Lower leg skin (tissue), 4 donors: ENCODE data around the gene FAM53B. TPM values are rescaled to one million over a fixed set of nuclear protein-coding genes. Genes with fewer than 3 reads are reported as not detected.

Source experiments
- DNase-seq, 2 donors: peaks; one replicate each; pipeline ENCODE4 v3.0.0-alpha.2; 2019; ENCODE audit warnings: low spot score in 2 of 2
- H3K4me3 ChIP-seq: fragments of 200-600 bp; sonication (generic); 2 replicates; pipeline ENCODE4 v1.5.1; 2017; ENCODE audit warnings: mild to moderate bottlenecking, low read depth; ENCODE audit not compliant: poor library complexity, severe bottlenecking
- CTCF ChIP-seq, 3 donors: fragments of 450-650 bp; IDR thresholded peaks; one replicate each; pipeline ENCODE4 v1.5.1; 2016; ENCODE audit warnings: antibody characterized with exemption in 3 of 3, mild to moderate bottlenecking in 3 of 3, moderate library complexity in 2 of 3
- POLR2A ChIP-seq, 2 donors: fragments of 450-650 bp; IDR thresholded peaks; one replicate each; pipeline ENCODE4 v1.6.1; 2016 to 2017; ENCODE audit warnings: antibody characterized with exemption in 2 of 2, mild to moderate bottlenecking in 1 of 2, moderate library complexity in 1 of 2
- WGBS, 2 donors: methylation state at CpG; one replicate each; pipeline ENCODE4 v1.1.5; 2018; 5-methylcytosine and 5-hydroxymethylcytosine counted together
- intact Hi-C: fragments of 100-400 bp; cut with DNase I; formaldehyde crosslinking; loops from one replicate; pipeline ENCODE4 v1.15.0; 2023; ENCODE audit warnings: low total_unique reads
- total RNA-seq, 4 donors: library from RNA; depleted of rRNA; stranded (reverse); fragments of >200 nt; gene quantifications; one replicate each; pipeline ENCODE4 v1.1.0, GENCODE V29; 2016

The FAM53B gene
- total RNA-seq, 4 donors from 2014 or later = 41.5 to 69.1 (median 58.2) TPM

DNA sequence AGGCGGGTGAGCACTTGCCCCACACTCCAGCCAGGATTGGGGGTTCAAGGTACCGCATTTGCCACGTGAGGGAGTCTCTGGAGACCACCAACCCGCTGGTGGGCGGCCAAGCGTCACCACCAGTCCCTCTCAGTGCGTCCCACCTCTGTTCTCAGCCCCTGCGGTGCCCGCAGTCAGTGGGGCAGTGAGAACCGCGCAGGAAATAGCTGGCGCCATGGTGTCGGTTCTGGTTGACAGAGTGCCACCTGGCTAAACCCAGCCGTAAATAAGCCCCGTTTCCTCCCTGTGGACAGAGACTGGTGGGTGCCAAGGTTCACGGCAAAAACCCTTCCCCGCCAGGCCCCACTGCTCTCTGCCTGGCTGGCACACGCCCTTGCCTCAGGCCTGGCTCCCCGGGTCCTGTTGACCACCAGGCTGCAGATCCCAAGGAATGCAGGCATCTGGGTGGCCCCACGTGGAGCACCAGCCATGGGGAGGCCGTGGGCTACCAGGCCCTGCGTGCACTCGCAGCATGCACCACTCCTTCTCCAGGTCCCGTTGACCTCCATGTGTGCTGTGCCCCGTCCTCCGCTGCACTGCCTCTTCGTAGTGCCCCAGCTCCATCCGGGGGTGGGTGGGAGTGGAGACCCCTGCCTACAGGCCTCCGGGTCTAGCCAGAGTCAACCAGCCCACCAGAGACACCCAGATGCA is 142.6 kb downstream of the FAM53B start:
- no peak for TF ChIP-seq POLR2A (IDR thresholded peaks at IDR 0.05)
- TF ChIP-seq CTCF (IDR thresholded peaks at IDR 0.05) = no peak
- WGBS, 2 donors = 88 to 97% methylated on average over 25 to 27 of the region's 29 CpGs
- no peak for DNase-seq
- intact Hi-C loops = no loop called here
- H3K4me3 ChIP-seq = no peak overlapping the region

- WGBS, 2 donors = 87 to 95% methylated on average over 12 of the region's 12 CpGs
- intact Hi-C loops = no loop called here
- no peak overlapping the region for H3K4me3 ChIP-seq
- TF ChIP-seq POLR2A (IDR thresholded peaks at IDR 0.05) (no peak), CTCF (IDR thresholded peaks at IDR 0.05) (no peak)
- DNase-seq = no peak
Observed at GRCh38 chr10:124601016-124601415, 143.2 kb downstream of the FAM53B start.

DNA sequence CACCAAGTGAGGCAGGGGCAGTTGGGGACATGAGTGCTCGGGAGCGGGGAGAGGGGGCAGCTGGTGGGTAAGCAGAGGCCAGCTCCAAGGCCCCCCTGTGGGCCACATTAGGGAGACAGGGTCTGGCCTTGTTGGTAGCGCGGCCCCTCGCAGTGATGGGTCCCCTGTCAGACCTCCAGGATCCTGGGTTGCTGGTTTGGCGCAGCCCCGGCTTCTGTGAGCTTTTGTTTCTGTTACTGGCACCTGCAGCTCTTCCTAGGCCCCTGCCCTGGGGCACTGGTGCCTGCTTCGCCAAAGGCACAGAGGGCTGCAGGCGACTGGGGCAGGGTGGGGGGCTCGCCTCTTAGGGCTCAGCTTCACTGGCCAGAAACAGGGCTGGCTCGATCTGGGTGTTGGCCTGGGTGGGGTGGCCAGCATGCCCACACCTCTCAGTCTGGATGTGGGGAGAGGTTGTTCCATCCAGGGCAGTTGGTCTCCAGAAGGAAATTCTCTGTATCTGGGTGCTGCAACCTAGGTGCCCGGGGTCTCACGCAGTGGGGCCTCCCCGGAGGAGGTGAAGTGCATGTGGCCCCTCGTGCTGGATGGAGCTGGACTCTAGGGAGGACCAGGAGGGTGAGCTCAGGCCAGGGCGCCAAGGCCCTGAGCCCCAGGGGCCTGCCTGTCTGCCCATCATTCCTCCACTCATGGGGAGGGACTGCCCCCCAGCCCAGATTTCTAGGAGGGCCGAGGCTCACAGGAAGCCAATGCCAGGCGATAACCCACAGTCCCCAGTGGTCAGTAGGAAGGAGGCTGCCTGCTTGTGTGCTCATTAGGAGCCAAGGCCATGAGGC is 143.9 kb downstream of the FAM53B start:
- TF ChIP-seq CTCF (IDR thresholded peaks at IDR 0.05) = no peak
- TF ChIP-seq POLR2A (IDR thresholded peaks at IDR 0.05) = no peak

GRCh38 chr10:124599588-124600050 is 144.6 kb downstream of the FAM53B start:
- intact Hi-C loops = no loop called here
- H3K4me3 ChIP-seq = no peak overlapping the region
- 71 to 90% methylated on average over 7 of the region's 7 CpGs for WGBS, 2 donors
- TF ChIP-seq POLR2A (IDR thresholded peaks at IDR 0.05) (no peak), CTCF (IDR thresholded peaks at IDR 0.05) (no peak)
- DNase-seq = no peak

More for the DNA sequence above, 143.9 kb downstream of the FAM53B start:
- no peak overlapping the region for H3K4me3 ChIP-seq
- intact Hi-C loops = no loop called here
- 84 to 89% methylated on average over 12 to 18 of the region's 18 CpGs for WGBS, 2 donors
- no peak for DNase-seq

DNA sequence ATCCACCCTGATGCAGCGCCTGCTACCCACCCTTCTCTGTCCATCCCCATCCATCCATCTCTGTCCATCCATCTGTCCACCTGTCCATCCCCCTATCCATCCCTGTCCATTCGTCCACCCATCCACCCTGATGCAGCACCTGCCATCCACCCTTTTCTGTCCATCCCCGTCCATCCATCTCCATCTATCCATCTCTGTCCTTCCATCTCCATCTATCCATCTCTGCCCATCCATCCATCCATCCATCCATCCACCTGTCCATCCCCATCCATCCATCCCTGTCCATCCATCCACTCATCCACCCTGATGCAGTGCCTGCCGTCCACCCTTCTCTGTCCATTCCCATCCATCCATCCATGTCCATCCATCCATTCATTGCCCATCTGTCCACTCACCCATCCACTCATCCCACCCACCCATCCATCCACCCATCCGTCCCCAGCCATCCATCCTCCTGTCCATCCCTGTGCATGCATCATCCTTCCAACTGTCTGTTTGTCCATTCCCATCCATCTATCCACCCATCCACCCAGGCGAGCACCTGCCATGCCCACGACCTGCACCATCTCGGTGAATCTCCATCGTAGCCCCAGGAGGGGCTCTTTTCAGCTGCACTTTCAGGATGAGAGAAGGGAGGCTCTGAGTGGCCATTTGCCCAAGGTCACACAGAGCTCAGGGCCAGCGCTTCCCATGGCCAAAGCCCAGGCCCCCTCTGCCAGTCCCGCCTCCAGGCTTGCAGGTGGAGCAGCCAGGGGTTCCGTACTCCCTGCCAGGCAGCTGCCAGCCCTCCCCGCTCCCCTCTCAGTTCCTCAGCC is 145.2 kb downstream of the FAM53B start:
- intact Hi-C loops = no loop called here
- no peak overlapping the region for H3K4me3 ChIP-seq
- no peak for DNase-seq
- no peak for TF ChIP-seq POLR2A (IDR thresholded peaks at IDR 0.05)
- peak in 1 of 3 donors; percentile 25 for TF ChIP-seq CTCF (IDR thresholded peaks at IDR 0.05)
- WGBS, 2 donors = 95 to 96% methylated on average over 13 of the region's 13 CpGs
